ENCODE measurements around the gene NFILZ. TPM values are rescaled to one million over a fixed set of nuclear protein-coding genes. Genes with fewer than 3 reads are reported as not detected.
A peak's percentile ranks its signal among the peaks of the same experiment; 100 is the strongest.

Gene NFILZ
- total and polyA plus RNA-seq, 2 of the 8 experiments (the other 6 are each of a cell fraction or from before 2014, with no cell fraction given) = not detected

DNA sequence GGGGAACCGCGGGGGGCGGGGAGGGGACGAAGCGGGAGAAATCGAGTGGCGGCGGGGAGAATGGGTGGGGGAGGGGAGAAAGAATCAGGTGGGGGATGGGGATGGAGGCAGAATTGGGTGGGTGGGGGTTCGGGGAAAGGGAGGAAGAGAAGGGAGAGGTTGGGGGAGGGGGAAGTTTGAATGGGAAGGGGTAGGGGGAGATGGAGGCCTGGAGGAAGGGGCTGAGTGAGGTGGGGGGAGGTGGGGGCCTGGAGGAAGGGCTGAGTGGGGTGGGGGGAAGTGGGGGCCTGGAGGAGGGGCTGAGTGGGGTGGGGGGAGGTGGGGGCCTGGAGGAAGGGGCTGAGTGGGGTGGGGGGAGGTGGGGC lies 19.5 kb upstream of the NFILZ start:
- no peak overlapping the region for H2AFZ ChIP-seq (ENCODE audit: low read length)
- peaks cover 10 to 29% (median 19%) of the 10 kb centered on the region in 4 experiments for H3K4me1 ChIP-seq (replicated peaks in 1 of 4; ENCODE audit: control insufficient read depth in 3 of 4, insufficient read depth in 4 of 4, low read length in 3 of 4)
- H3K27ac ChIP-seq (ENCODE audit: low read depth, low read length) = no peak overlapping the region
- H3K9me3 ChIP-seq (ENCODE audit: insufficient read depth in 2 of 2, low read depth in 1 of 2, low read length in 1 of 2) = no peaks in the 10 kb centered on the region
- no peak overlapping the region for H3K18ac ChIP-seq (ENCODE audit: extremely low read depth, low read length)
- CTCF ChIA-PET (ENCODE audit: partially characterized antibody) = interaction anchor here (1.0 to 2.5 kb wide), 3 partner anchors 24 to 106 kb away, joined by 5 to 16 read pairs (median 6); no protein-coding TSS in a partner anchor
- no peaks in the 10 kb centered on the region for H3K36me3 ChIP-seq (ENCODE audit: control insufficient read depth in 2 of 4, insufficient read depth in 4 of 4, low read length in 3 of 4)
- H3K9ac ChIP-seq (replicated peaks in 1 of 4; ENCODE audit: extremely low read depth in 1 of 4, low read depth in 3 of 4, low read length in 3 of 4) = no peak overlapping the region
- no peaks in the 10 kb centered on the region for H3K27me3 ChIP-seq (replicated peaks in 1 of 4; ENCODE audit: control insufficient read depth in 3 of 4, extremely low read depth in 1 of 4, insufficient read depth in 3 of 4, low read length in 3 of 4)
- DNase-seq (ENCODE audit: low read depth in 1 of 2, low spot score in 2 of 2) (no peak), FAIRE-seq (no peak)
- no peak overlapping the region for H2AK5ac ChIP-seq (ENCODE audit: low read depth, low read length)
- H2BK20ac ChIP-seq (ENCODE audit: low read length) = no peak overlapping the region
- peaks cover 3% of the 10 kb centered on the region; the same call in 1 of the 2 replicates for H3K79me1 ChIP-seq (ENCODE audit: low read depth, low read length)
- peaks cover 17% of the 10 kb centered on the region for H3K23me2 ChIP-seq (ENCODE audit: low read depth, low read length)
- POLR2A ChIA-PET (ENCODE audit: partially characterized antibody) = interaction anchor here (1.2 to 1.6 kb wide), 5 partner anchors 8 to 18 kb away, joined by 3 to 11 read pairs (median 5); no protein-coding TSS in a partner anchor
- H4K8ac ChIP-seq (ENCODE audit: extremely low read depth, insufficient read depth, low read length) = no peak overlapping the region
- WGBS, 2 experiments (ENCODE audit: extremely low coverage in 1 of 2, insufficient coverage in 1 of 2, insufficient read length in 1 of 2, insufficient replicate concordance in 2 of 2, low coverage in 1 of 2, low lambda C conversion rate in 2 of 2, missing lambda C conversion rate in 1 of 2) = 100% methylated on average over 1 of the region's 9 CpGs; no CpG with 5 or more reads in 1 of the 2 experiments
- no peak overlapping the region for H2BK120ac ChIP-seq (replicated peaks; ENCODE audit: low read depth, low read length)
- no peak overlapping the region for H3K4ac ChIP-seq (replicated peaks; ENCODE audit: insufficient read length, low read depth, low read length)
- peaks cover 0 to 6% of the 10 kb centered on the region in 2 experiments; a peak in 1 of 4 replicates for H3K79me2 ChIP-seq (ENCODE audit: control insufficient read depth in 1 of 2, insufficient read depth in 2 of 2, low read length in 2 of 2)
- H4K5ac ChIP-seq (ENCODE audit: insufficient read length, low read depth, low read length) = no peak overlapping the region
- peak overlapping the region in 2 of 4 experiments; percentile 91 to 93; a peak in 3 of 8 replicates for H3K4me3 ChIP-seq (ENCODE audit: extremely low read depth in 1 of 4, insufficient read depth in 2 of 4, low read depth in 3 of 4, low read length in 4 of 4)
- H2BK15ac ChIP-seq (ENCODE audit: low read length) = no peak overlapping the region
- peaks cover 0 to 3% of the 10 kb centered on the region in 2 experiments for H4K20me1 ChIP-seq (replicated peaks in 1 of 2; ENCODE audit: control insufficient read depth in 1 of 2, insufficient read depth in 2 of 2, low read length in 2 of 2)
- H2BK12ac ChIP-seq (ENCODE audit: low read depth, low read length) = no peak overlapping the region
- no peak overlapping the region for H4K91ac ChIP-seq (replicated peaks; ENCODE audit: insufficient read length, low read length)
- no peak overlapping the region for H3K56ac ChIP-seq (replicated peaks; ENCODE audit: insufficient read length, low read depth, low read length)
- H3K14ac ChIP-seq (ENCODE audit: insufficient read length) = no peak overlapping the region
- H2BK5ac ChIP-seq (ENCODE audit: low read depth, low read length) = no peak overlapping the region
- no peak overlapping the region; a peak in 1 of 4 replicates for H3K4me2 ChIP-seq (ENCODE audit: insufficient read depth in 1 of 2, low read depth in 2 of 2, low read length in 2 of 2)
- no peak overlapping the region for H3K23ac ChIP-seq (ENCODE audit: insufficient read length)
- TF ChIP-seq, protein P1, sequence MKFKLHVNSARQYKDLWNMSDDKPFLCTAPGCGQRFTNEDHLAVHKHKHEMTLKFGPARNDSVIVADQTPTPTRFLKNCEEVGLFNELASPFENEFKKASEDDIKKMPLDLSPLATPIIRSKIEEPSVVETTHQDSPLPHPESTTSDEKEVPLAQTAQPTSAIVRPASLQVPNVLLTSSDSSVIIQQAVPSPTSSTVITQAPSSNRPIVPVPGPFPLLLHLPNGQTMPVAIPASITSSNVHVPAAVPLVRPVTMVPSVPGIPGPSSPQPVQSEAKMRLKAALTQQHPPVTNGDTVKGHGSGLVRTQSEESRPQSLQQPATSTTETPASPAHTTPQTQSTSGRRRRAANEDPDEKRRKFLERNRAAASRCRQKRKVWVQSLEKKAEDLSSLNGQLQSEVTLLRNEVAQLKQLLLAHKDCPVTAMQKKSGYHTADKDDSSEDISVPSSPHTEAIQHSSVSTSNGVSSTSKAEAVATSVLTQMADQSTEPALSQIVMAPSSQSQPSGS (IDR thresholded peaks at IDR 0.05; ENCODE audit: low read length) = no peak
- no peak for TF ChIP-seq RFX5 (IDR thresholded peaks at IDR 0.05; ENCODE audit: borderline replicate concordance, low read depth, low read length)
- TF ChIP-seq CHD2 (IDR thresholded peaks at IDR 0.05; ENCODE audit: low read length) = no peak
- no peak for TF ChIP-seq KDM5A (IDR thresholded peaks at IDR 0.05; ENCODE audit: low read length)
- no peak for TF ChIP-seq BCL11A (IDR thresholded peaks at IDR 0.05; ENCODE audit: low read depth in 2 of 2, low read length in 2 of 2)
- TF ChIP-seq SP1 (IDR thresholded peaks at IDR 0.05; ENCODE audit: low read depth, low read length) = no peak
- TF ChIP-seq YY1 (IDR thresholded peaks at IDR 0.05; ENCODE audit: low read depth, low read length) = no peak
- no peak for TF ChIP-seq PHF8 (conservative IDR thresholded peaks at IDR 0.05; ENCODE audit: low read depth, low read length)
- TF ChIP-seq EGR1 (IDR thresholded peaks at IDR 0.05; ENCODE audit: borderline replicate concordance, low read depth, low read length) = no peak
- no peak for TF ChIP-seq JUND (IDR thresholded peaks at IDR 0.05; ENCODE audit: low read length)
- TF ChIP-seq, protein P2, sequence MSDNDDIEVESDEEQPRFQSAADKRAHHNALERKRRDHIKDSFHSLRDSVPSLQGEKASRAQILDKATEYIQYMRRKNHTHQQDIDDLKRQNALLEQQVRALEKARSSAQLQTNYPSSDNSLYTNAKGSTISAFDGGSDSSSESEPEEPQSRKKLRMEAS (IDR thresholded peaks at IDR 0.05) = no peak
- TF ChIP-seq HDAC2 (IDR thresholded peaks at IDR 0.05; ENCODE audit: borderline replicate concordance in 1 of 2, low read depth in 2 of 2, low read length in 2 of 2) = no peak

Data from H1 (cell line).